Osteoblast (primary cell): ENCODE measurements around the gene ARL13A. TPM values are rescaled to one million over a fixed set of nuclear protein-coding genes. Genes with fewer than 3 reads are reported as not detected.
A peak's percentile ranks its signal among the peaks of the same experiment; 100 is the strongest.

Experiments used
- DNase-seq: peaks from one replicate; pipeline ENCODE4 v3.0.0; 2011; ENCODE audit warnings: low spot score, mixed read lengths; ENCODE audit not compliant: insufficient read length; ENCODE audit errors: missing footprints
- H2AFZ ChIP-seq: 2 replicates; pipeline ENCODE4 v1.6.0; 2011; ENCODE audit warnings: mild to moderate bottlenecking, low read length
- H3K27ac ChIP-seq: 2 replicates; pipeline ENCODE4 v1.5.1; 2011; ENCODE audit warnings: mild to moderate bottlenecking, low read depth, low read length, moderate library complexity
- H3K27me3 ChIP-seq: 2 replicates; pipeline ENCODE4 v1.6.0; 2012; ENCODE audit warnings: mild to moderate bottlenecking, control low read depth, inconsistent platforms, low read length, moderate library complexity; ENCODE audit not compliant: insufficient read depth
- H3K36me3 ChIP-seq: 2 replicates; pipeline ENCODE4 v1.5.1; 2011; ENCODE audit warnings: mild to moderate bottlenecking, low read length, control low read depth, moderate library complexity; ENCODE audit not compliant: insufficient read depth
- H3K4me1 ChIP-seq: 2 replicates; pipeline ENCODE4 v1.5.1; 2011; ENCODE audit warnings: mild to moderate bottlenecking, low read length, control low read depth, moderate library complexity; ENCODE audit not compliant: insufficient read depth
- H3K4me2 ChIP-seq: 2 replicates; pipeline ENCODE4 v1.6.0; 2011; ENCODE audit warnings: mild to moderate bottlenecking, low read length; ENCODE audit not compliant: insufficient read depth
- H3K4me3 ChIP-seq: fragments of 200-600 bp; sonication (generic); 3 replicates; pipeline ENCODE4 v1.5.1; 2012; ENCODE audit warnings: mild to moderate bottlenecking, low read length, inconsistent platforms; ENCODE audit not compliant: insufficient read depth
- H3K79me2 ChIP-seq: 2 replicates; pipeline ENCODE4 v1.6.0; 2012; ENCODE audit warnings: mild to moderate bottlenecking, low read length, control low read depth, inconsistent platforms; ENCODE audit not compliant: insufficient read depth
- H3K9me3 ChIP-seq: 2 replicates; pipeline ENCODE4 v1.5.1; 2011; ENCODE audit warnings: low read depth, low read length, control low read depth
- H4K20me1 ChIP-seq: 2 replicates; pipeline ENCODE4 v1.6.0; 2012; ENCODE audit warnings: mild to moderate bottlenecking, low read length, control low read depth; ENCODE audit not compliant: insufficient read depth
- total RNA-seq: library from RNA; depleted of rRNA; stranded (reverse); fragments of >200 nt; gene quantifications from 2 replicates; pipeline ENCODE4 v1.2.3, GENCODE V29; 2012
- TF ChIP-seq, protein P1 (sequence below): IDR thresholded peaks from 2 replicates; pipeline ENCODE4 v1.5.1; 2011; ENCODE audit warnings: mild to moderate bottlenecking, low read depth, low read length, moderate library complexity; ENCODE audit errors: extremely low read depth

ARL13A gene
- total RNA-seq, 1 donor: not detected

DNA sequence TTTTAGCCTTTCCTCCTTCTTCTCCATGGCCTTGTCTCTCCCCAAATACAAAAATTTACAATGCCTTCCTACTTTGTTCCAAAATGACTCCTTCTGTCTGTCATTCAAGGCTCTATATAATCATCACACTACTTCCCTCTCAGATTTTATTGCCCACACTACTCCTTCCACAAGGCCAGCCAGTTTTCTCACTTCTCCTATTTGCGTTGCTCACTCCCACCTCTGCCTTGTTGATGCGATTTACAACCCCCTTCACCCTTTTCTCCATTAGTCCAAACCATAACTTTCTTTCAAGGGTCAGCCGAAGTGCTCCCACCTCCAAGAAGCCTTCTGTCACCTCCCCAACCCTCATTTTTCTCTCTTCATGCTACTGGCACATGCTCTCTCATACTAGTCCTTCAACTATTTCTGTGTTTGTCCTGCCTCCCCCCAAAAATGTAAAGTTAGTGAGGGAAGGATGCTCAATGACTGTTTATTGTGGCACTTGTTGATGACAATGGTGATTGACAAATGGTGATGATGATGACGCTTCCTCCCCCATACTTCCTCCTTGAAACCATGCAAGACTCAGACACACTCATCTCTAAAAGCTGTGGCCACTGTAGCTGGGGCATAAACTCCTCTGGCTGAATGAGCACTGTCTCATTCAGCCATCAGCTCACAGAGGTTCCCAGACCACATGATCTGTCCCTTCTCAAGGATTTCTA lies 38.1 kb upstream of the ARL13A start:
- H3K36me3 ChIP-seq: no peaks in the 10 kb centered on the region
- no peaks in the 10 kb centered on the region for H3K4me1 ChIP-seq
- H3K27ac ChIP-seq: no peak overlapping the region
- peaks cover 5% of the 10 kb centered on the region for H3K27me3 ChIP-seq
- no peak overlapping the region for H3K4me2 ChIP-seq
- no peaks in the 10 kb centered on the region for H4K20me1 ChIP-seq
- TF ChIP-seq, protein P1, sequence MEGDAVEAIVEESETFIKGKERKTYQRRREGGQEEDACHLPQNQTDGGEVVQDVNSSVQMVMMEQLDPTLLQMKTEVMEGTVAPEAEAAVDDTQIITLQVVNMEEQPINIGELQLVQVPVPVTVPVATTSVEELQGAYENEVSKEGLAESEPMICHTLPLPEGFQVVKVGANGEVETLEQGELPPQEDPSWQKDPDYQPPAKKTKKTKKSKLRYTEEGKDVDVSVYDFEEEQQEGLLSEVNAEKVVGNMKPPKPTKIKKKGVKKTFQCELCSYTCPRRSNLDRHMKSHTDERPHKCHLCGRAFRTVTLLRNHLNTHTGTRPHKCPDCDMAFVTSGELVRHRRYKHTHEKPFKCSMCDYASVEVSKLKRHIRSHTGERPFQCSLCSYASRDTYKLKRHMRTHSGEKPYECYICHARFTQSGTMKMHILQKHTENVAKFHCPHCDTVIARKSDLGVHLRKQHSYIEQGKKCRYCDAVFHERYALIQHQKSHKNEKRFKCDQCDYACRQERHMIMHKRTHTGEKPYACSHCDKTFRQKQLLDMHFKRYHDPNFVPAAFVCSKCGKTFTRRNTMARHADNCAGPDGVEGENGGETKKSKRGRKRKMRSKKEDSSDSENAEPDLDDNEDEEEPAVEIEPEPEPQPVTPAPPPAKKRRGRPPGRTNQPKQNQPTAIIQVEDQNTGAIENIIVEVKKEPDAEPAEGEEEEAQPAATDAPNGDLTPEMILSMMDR: no peak
- H3K4me3 ChIP-seq: no peak overlapping the region
- no peak for DNase-seq
- H3K79me2 ChIP-seq: no peaks in the 10 kb centered on the region
- H2AFZ ChIP-seq: no peak overlapping the region
- peaks cover 4% of the 10 kb centered on the region for H3K9me3 ChIP-seq

DNA sequence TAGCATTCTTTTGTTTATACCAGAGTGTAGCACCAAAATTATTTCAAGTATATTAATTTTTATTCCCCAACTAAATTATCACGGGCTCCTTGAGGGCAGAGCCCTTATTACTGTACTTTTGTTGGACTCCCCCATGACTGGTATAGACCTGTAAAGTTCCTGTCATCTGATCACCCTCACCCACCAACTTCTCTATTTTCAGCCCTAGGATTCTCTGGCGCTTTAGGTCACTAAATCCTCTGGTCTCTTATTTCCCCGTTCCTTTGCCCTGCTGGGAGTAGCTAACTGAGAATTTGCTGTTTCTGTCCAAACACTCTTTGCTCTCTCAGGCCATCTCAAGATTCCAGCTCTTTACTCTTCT lies 37.6 kb upstream of the ARL13A start:
- Histone ChIP-seq H3K9me3 (peaks cover 4% of the 10 kb centered on the region), H3K4me1 (no peaks in the 10 kb centered on the region), H3K79me2 (no peaks in the 10 kb centered on the region), H3K4me2 (no peak overlapping the region), H3K27me3 (peaks cover 5% of the 10 kb centered on the region), H3K4me3 (no peak overlapping the region), H3K36me3 (no peaks in the 10 kb centered on the region), H4K20me1 (no peaks in the 10 kb centered on the region), H3K27ac (no peak overlapping the region), H2AFZ (no peak overlapping the region)
- TF ChIP-seq, protein P1: no peak
- DNase-seq: no peak

DNA sequence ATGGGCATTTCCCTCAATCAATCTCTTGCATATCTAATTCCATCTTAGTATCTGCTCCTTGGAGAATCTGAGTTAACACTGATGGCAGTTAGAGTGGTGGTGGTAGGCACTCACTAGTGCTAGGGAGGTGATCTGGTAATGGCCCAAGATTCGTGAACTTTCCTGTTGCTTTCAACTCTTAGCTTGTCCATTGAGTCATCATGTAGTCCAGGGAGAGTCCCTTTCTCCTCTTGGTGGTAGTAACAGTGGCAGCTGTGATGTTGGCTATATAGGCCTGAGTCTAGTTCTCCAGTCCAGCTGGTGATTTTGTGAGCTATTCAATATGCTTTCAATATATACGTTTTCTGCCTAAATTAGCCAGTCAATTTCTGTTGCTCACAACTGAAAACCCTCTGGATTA lies 33.7 kb upstream of the ARL13A start:
- Histone ChIP-seq H3K4me2 (no peak overlapping the region), H4K20me1 (no peaks in the 10 kb centered on the region), H3K4me3 (no peak overlapping the region), H3K4me1 (no peaks in the 10 kb centered on the region), H3K36me3 (no peaks in the 10 kb centered on the region), H2AFZ (no peak overlapping the region), H3K27me3 (no peaks in the 10 kb centered on the region), H3K79me2 (no peaks in the 10 kb centered on the region), H3K27ac (no peak overlapping the region), H3K9me3 (peaks cover 4% of the 10 kb centered on the region)
- TF ChIP-seq, protein P1: no peak
- DNase-seq: peak; percentile 21

DNA sequence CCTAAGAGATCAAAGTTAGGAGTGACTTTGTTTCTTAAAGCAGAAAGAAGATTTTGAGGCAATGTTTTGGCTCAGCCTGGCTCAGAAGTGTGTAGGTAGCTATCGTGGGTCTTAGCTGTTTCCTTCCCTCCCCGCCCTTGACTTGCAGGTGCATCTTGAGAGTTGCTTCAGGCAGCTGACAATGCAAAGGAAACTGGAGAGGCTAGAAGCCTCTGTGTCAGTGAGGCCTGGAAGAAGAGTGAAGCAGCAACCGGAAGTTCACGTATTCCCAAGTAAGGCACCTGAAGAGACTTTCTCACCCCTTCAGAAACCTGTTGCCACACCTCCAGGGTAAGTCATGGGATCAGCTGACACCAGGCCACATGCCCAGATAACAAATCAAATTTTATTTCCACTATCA lies 30.2 kb upstream of the ARL13A start:
- no peak for DNase-seq
- Histone ChIP-seq H3K27ac (no peak overlapping the region), H3K36me3 (no peaks in the 10 kb centered on the region), H3K9me3 (no peaks in the 10 kb centered on the region), H4K20me1 (no peaks in the 10 kb centered on the region), H3K79me2 (no peaks in the 10 kb centered on the region), H3K27me3 (no peaks in the 10 kb centered on the region), H3K4me1 (no peaks in the 10 kb centered on the region), H3K4me3 (no peak overlapping the region), H2AFZ (no peak overlapping the region), H3K4me2 (no peak overlapping the region)
- TF ChIP-seq, protein P1: no peak
